Activated naive CD4-positive, alpha-beta T cell treated with Interleukin-2 at 50 U/mL for 16 hours (primary cell): ENCODE data around the gene HEXIM1.
"Not testable (repeated sequence)": the region's sequence is repeated elsewhere in the genome, so short reads cannot be mapped to it uniquely, and the experiment has no call there.

Source experiments
- DNase-seq: peaks from one replicate; pipeline ENCODE4 v3.0.0-alpha.2; 2020

The HEXIM1 gene

GRCh38 chr17:45114117-45114932 lies 34.0 kb upstream of the HEXIM1 start:
- DNase-seq: no peak

GRCh38 chr17:45115015-45115625 lies 33.2 kb upstream of the HEXIM1 start:
- no peak for DNase-seq

DNA sequence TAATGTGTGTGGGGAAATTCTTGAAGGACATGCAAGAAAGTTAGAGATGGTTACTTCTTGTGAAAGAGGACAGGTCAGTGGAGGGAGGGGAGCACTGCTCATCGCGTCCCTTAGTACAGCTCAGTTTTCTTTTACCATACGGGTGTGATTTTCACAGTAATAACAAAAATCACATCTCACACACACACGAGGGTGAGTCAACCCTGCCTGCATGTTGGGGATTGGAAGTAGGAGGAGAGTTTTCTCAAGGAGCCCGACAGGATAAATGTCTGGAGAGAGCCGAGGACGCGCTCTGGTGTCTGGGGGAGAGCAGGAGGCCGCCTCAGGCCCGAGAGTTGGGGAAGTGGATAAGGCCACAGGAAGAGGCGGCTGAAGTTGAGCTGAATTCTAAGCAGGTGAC lies 32.4 kb upstream of the HEXIM1 start:
- DNase-seq: no peak

- DNase-seq: no peak
These were observed 31.8 kb upstream of the HEXIM1 start for GRCh38 chr17:45116434-45117016.

DNA sequence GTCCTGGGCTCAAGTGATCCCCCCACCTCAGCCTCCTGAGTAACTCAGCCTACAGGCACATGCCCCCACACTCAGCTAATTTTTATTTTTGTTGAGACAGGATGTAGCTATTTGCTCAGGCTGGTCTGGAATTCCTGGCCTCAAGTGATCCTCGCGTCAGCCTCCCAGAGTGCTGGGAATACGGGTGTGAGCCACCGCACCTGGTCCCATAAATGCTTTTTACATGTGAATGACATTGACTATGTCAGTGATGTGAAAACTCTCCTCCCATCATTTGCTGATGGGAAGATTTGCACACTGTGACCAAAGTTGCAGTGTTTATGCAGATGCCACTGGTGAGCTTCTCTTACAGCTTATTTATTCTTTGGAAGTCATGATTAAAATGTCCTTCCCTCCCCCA lies 30.9 kb upstream of the HEXIM1 start:
- DNase-seq: no peak

DNA sequence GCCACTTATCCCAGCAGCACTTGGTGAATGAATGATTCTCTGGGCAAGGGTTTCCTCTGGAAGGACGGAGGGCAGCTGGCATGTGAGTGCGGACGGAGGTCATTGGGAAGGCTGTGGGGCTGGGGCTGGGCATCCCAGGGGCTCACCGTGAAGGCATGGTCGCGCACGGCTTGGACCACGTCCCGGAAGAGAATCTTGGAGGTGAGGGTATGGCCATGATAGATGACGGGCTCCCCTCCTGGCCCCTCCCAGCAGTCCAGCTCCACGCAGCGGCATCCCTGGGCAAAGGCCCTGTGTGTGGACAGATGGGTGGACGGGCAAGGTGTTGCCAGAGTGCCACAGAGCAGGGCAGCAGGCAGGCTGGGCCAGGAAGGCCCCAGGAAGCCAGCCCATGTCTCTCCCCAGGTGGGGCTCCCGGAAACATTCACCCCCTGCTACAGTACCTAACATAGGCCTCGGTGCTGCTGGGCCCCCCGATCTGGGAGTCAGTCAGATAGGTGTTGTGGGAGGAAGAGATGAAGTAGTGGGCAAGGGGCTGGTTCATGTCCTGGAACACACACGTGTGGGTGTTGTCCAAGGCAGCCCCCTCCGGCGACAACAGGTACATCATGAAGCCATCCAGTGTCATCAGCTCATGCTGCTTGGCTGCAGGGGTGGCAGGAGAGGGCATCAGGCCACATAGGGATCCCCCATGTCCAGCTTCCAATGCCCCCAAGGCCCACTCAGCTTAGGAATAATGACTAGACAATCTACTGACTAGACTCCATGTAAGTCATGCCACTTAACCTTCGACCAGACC lies 30.2 kb upstream of the HEXIM1 start:
- DNase-seq: no peak

GRCh38 chr17:45118691-45119090 lies 29.6 kb upstream of the HEXIM1 start:
- DNase-seq: no peak

DNA sequence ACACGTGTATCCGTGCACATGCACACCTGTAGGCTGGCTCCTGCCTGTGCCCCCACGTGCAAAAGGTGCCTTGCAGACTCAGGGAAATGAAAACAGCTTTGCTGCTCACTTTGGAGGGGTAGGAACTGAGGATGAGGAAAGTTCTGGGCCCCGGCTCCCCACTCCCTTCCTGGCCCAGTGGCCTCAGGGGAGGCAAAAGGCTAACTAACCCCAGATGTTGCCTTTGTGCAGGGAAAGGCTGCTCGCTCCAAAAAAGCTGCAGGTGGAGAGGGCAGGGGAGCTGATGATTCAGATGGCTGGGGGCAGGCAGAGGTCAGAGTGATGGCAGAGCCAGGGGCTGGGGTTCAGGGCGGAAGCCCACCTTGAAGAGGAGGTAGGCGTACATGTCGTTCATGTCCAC lies 28.3 kb upstream of the HEXIM1 start:
- DNase-seq: no peak

GRCh38 chr17:45120558-45120957 lies 27.7 kb upstream of the HEXIM1 start:
- DNase-seq: no peak

- DNase-seq: no peak
These were observed 27.2 kb upstream of the HEXIM1 start for GRCh38 chr17:45121055-45121454.

- DNase-seq: no peak
These were observed 25.1 kb upstream of the HEXIM1 start for GRCh38 chr17:45123076-45123770.

DNA sequence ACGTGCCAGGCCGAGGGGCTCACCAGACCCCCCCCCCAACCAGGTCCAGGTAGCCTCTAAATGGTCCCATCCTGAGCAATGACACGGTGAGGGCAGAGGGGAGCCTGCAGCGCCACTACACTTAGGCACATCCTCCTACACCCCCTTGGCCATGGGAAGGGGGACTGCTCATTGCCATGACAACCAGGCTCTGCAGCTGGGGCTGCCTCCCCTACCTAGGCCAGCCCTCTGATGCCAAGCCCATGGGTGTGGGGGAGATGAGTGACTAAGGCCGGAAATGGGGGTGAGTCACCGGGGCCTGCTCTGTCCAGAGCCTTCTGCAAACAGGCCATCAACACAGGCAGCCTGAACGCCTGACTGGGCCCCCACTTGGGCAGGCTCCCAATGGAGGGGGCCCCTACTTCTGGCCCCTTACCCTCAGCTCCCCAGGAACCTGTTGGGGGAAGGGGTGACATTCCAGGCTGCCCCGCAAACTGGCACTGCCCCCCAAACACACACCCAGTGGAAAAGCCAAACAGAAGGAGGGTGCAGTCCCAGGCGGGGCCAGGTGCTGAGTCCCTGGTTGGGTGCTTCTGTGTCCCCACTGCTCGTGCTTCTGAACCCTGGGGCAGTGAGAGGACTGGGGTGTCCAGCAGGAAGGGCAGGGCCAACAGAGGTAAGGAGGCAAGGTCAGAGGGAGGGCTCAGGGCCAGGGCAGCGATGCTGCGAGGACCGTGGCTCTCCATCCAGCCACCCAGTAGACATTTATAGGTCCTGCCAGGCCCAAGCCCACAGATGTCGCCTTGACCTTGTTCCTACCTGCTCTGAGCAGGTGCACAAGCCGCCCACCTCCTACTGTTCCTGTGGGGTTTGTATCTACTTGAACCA lies 24.1 kb upstream of the HEXIM1 start:
- peak; percentile 35 for DNase-seq

DNA sequence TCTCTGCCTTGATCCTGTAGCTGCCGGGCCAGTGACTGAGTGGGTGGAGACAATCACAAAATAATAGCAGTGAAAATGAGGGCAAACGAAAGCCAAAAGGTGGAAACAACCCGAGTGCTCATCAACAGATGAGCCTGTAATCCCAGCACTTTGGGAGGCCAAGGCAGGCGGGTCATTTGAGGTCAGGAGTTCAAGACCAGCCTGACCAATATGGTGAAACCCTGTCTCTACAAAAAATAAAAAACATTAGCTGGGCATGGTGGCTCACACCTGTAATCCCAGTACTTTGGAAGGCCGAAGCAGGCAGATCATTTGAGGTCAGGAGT lies 23.5 kb upstream of the HEXIM1 start:
- DNase-seq: not testable (repeated sequence)

GRCh38 chr17:45125509-45125908 lies 22.8 kb upstream of the HEXIM1 start:
- DNase-seq: no peak

DNA sequence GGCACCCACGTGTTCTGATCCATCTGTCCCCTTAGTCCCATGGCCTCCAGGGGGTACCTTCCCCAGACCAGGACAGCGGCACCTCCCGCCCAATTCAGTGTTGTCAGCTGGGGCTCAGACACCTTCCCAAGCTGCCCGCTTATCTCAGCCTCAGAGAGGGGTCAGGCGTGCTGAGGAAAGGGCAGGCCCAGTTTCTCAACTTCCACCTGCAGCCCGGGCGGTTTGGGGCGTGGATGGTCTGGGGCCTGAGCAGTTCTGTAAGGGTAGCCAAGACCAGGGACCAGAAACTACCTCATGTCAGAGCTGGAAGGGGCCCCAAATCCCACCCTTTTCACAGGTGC lies 21.1 kb upstream of the HEXIM1 start:
- DNase-seq: no peak

DNA sequence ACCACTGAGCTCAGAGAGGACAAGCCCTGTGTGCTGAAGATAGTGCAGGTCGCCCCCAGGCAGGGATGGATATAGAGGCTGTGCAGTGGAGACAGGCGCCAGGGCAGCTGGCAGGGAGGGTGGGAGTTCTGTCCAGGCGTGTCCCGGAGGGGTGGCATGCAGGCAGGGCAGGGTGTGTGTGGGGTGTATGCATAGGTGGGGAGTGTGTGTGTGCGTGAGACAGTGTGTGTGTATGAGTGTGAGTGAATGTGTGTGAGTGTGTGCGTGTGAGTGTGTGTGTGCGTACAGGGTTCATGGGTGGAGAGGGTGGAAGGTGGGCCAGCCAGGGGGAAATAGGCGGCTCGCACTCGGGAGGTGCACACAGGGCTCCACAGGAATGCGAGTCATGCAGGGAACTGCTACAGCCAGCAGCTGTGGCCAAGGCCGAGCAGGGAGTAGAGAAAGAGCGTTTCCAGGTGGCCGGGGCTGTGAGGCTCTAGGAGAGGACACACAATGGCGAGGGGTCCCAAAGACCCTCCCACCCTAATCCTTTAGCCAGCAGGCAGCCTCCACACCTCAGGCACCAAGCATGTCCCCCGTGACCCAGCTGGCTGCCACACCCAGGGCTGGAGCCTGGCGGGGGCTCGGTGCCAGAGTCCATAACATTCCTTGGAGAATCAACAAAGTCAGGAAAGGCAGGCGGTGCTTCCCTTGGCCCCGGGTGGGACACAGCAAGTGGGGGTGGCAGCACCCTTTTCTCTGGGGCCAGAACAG lies 20.6 kb upstream of the HEXIM1 start:
- DNase-seq: no peak

DNA sequence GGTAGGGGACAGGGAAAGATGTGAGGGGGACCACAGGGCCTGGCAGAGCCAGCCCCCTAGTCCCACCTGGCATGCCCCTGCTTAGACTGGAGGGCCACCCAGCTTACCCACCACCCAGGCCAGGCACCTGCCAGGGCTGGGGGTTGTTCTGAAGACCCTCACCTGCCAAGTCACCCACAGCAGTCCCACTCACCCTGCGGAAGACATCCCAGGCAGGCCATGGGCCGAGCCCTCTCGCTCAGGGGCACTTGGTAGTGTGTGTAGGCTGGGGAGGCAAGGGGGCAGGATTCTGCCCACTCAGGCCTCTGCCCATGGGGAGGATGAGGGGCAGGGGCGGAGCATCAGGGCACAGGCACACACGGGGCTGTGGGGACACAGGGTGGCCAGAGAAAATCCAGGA lies 19.9 kb upstream of the HEXIM1 start:
- DNase-seq: no peak

- no peak for DNase-seq
These were observed 19.3 kb upstream of the HEXIM1 start for GRCh38 chr17:45128989-45129388.

- DNase-seq: no peak
These were observed 18.8 kb upstream of the HEXIM1 start for GRCh38 chr17:45129426-45129939.

DNA sequence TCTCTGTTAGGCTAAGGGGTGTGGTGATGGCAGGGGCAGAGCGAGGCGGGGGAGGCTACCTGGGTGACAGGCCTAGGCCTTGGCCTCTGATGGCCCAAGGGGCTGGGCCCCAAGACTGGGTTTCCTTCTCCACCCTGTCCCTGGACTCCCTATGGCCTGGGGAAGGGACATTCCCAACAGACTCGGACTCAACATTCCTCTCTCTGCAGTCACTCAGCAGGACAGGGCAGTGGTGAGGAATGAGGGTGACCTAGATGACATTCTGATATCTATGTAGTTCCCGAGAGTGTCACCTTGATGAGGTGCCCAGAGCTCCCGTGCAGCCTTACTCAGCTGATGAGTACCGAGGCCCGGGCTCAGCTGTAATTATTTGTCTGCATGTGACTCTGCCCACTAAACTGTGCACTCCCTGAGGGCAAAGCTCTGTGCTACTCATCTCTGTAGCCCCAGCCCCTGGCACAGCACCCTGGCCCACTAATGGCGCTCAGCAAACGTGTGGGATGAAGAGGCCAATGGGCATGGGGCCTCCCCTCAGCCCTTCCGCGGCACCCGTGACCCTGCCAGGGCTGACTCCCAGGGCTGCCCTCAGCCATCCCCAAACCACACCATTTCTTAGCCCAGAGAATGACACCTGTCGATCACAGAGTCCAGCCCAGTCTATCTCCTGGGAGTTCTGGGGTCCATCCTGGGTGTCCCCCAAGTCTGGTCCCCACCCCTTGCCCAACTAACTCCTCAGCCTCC lies 18.2 kb upstream of the HEXIM1 start:
- no peak for DNase-seq
